DOHH2 (cell line): ENCODE results near the gene PTPRQ.

Source experiments
- H3F3A ChIP-seq: fragments of 200-600 bp; sonication (generic), shearing (Covaris generic); 2 replicates; pipeline ENCODE4 v1.6.0; 2016; ENCODE audit warnings: antibody characterized with exemption, mild to moderate bottlenecking; ENCODE audit not compliant: control insufficient read depth, insufficient read depth
- H3K27ac ChIP-seq: fragments of 200-600 bp; sonication (generic); 2 replicates; pipeline ENCODE4 v1.5.1; 2014; ENCODE audit warnings: low read depth, mild to moderate bottlenecking, low read length, moderate library complexity
- H3K27me3 ChIP-seq: fragments of 200-600 bp; sonication (generic); 2 replicates; pipeline ENCODE4 v1.6.1; 2014; ENCODE audit warnings: mild to moderate bottlenecking, low read length, mixed read lengths; ENCODE audit not compliant: control insufficient read depth
- H3K36me3 ChIP-seq: fragments of 200-600 bp; sonication (generic); 2 replicates; pipeline ENCODE4 v1.6.1; 2014; ENCODE audit warnings: mild to moderate bottlenecking, low read length, moderate library complexity, mixed read lengths; ENCODE audit not compliant: control insufficient read depth
- H3K4me1 ChIP-seq: fragments of 200-600 bp; sonication (generic); 2 replicates; pipeline ENCODE4 v1.6.1; 2014; ENCODE audit warnings: mild to moderate bottlenecking, low read length, mixed read lengths; ENCODE audit not compliant: control insufficient read depth
- H3K4me2 ChIP-seq: fragments of 200-600 bp; sonication (generic); 2 replicates; pipeline ENCODE4 v1.6.0; 2014; ENCODE audit warnings: mild to moderate bottlenecking, low read length, moderate library complexity
- H3K4me3 ChIP-seq: fragments of 200-600 bp; sonication (generic); 2 replicates; pipeline ENCODE4 v1.5.1; 2014; ENCODE audit warnings: mild to moderate bottlenecking, low read length, mixed read lengths
- H3K79me2 ChIP-seq: fragments of 200-600 bp; sonication (generic); 2 replicates; pipeline ENCODE4 v1.6.1; 2014; ENCODE audit warnings: mild to moderate bottlenecking, low read length, mixed read lengths; ENCODE audit not compliant: control insufficient read depth
- H3K9me2 ChIP-seq: fragments of 200-600 bp; sonication (generic); replicated peaks from 2 replicates; pipeline ENCODE4 v1.6.1; 2014; ENCODE audit warnings: mild to moderate bottlenecking, low read length, mixed read lengths; ENCODE audit not compliant: control insufficient read depth
- H3K9me3 ChIP-seq: fragments of 200-600 bp; sonication (generic); 2 replicates; pipeline ENCODE4 v1.6.1; 2014; ENCODE audit warnings: antibody characterized with exemption, low read length, mixed read lengths; ENCODE audit not compliant: control insufficient read depth, insufficient read depth
- H4K20me1 ChIP-seq: fragments of 200-600 bp; sonication (generic); 2 replicates; pipeline ENCODE4 v1.6.0; 2014; ENCODE audit warnings: low read depth, mild to moderate bottlenecking, antibody characterized with exemption, low read length, moderate library complexity; ENCODE audit not compliant: control insufficient read depth, insufficient read depth
- EZH2phosphoT487 ChIP-seq: fragments of 200-600 bp; sonication (generic); IDR thresholded peaks from 2 replicates; pipeline ENCODE4 v1.6.1; 2017; ENCODE audit warnings: borderline replicate concordance, mild to moderate bottlenecking, antibody characterized with exemption, low read length, moderate library complexity, mixed read lengths
- TF ChIP-seq, protein P1 (sequence below): fragments of 200-600 bp; sonication (generic); IDR thresholded peaks from one replicate; pipeline ENCODE4 v1.5.1; 2014; ENCODE audit warnings: antibody characterized with exemption, mild to moderate bottlenecking, low read depth, low read length; ENCODE audit not compliant: poor library complexity, severe bottlenecking

Gene PTPRQ

GRCh38 chr12:80498059-80498728, 54.2 kb downstream of the PTPRQ start:
- Histone ChIP-seq H3K9me3 (peaks cover 7% of the 10 kb centered on the region; the same call in 1 of the 2 replicates), H3K27me3 (no peaks in the 10 kb centered on the region), H3K36me3 (peaks cover 12% of the 10 kb centered on the region; the same call in 1 of the 2 replicates), H3K79me2 (no peaks in the 10 kb centered on the region), H4K20me1 (no peaks in the 10 kb centered on the region), H3K9me2 (no peaks in the 10 kb centered on the region), H3K4me1 (peaks cover 32% of the 10 kb centered on the region), H3F3A (peaks cover 5% of the 10 kb centered on the region; the same call in 1 of the 2 replicates), H3K4me3 (peak overlapping the region; percentile 12), H3K27ac (peak overlapping the region; percentile 70), H3K4me2 (peak overlapping the region; percentile 53)
- TF ChIP-seq, protein P1, sequence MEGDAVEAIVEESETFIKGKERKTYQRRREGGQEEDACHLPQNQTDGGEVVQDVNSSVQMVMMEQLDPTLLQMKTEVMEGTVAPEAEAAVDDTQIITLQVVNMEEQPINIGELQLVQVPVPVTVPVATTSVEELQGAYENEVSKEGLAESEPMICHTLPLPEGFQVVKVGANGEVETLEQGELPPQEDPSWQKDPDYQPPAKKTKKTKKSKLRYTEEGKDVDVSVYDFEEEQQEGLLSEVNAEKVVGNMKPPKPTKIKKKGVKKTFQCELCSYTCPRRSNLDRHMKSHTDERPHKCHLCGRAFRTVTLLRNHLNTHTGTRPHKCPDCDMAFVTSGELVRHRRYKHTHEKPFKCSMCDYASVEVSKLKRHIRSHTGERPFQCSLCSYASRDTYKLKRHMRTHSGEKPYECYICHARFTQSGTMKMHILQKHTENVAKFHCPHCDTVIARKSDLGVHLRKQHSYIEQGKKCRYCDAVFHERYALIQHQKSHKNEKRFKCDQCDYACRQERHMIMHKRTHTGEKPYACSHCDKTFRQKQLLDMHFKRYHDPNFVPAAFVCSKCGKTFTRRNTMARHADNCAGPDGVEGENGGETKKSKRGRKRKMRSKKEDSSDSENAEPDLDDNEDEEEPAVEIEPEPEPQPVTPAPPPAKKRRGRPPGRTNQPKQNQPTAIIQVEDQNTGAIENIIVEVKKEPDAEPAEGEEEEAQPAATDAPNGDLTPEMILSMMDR: no peak
- no peak for TF ChIP-seq EZH2phosphoT487

- Histone ChIP-seq H3K27me3 (no peaks in the 10 kb centered on the region), H4K20me1 (no peaks in the 10 kb centered on the region), H3K9me2 (no peaks in the 10 kb centered on the region), H3K9me3 (peaks cover 7% of the 10 kb centered on the region; the same call in 1 of the 2 replicates), H3F3A (no peaks in the 10 kb centered on the region), H3K27ac (no peak overlapping the region), H3K4me1 (peaks cover 17% of the 10 kb centered on the region), H3K79me2 (no peaks in the 10 kb centered on the region), H3K4me3 (no peak overlapping the region), H3K36me3 (0 out of 2 replicates have a peak, but pooled peaks cover under 1% of the 10 kb centered on the region), H3K4me2 (no peak overlapping the region)
- no peak for TF ChIP-seq EZH2phosphoT487
- TF ChIP-seq, protein P1: no peak
These were observed 60.5 kb downstream of the PTPRQ start for GRCh38 chr12:80504389-80505163.

DNA sequence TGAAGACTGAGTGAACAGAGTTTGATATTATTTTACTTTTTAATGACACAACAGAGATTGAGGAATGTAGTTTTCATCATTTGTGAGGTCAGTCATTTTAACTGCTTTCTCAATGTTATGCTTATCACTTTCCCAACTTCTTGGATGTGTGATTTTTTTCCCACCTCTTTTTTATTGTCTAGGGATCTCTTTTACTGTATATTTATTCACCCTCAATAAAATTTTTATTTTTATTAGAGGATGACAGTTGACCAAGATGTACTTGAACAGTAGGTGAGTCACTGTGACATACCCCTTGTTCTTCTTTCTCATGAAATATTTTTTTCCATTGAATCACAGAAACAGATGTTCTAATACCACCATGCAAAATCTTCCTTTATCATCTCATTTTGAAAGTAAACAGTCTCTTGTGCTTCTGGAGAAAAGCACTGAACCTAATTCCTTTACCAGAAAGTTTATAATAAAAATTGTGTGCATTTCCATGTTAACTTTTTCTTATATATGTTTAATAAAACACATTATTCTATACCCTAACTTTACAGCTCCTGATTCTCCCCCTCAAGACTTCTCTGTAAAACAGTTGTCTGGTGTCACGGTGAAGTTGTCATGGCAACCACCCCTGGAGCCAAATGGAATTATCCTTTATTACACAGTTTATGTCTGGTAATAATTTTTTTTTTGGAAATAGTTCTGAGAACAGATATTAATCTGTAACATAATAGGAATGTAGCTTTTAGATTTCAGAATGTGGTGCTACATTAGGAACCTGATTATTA, 65.9 kb downstream of the PTPRQ start:
- Histone ChIP-seq H3F3A (no peaks in the 10 kb centered on the region), H4K20me1 (no peaks in the 10 kb centered on the region), H3K4me3 (no peak overlapping the region), H3K36me3 (no peaks in the 10 kb centered on the region), H3K27ac (no peak overlapping the region), H3K4me2 (no peak overlapping the region), H3K9me3 (peaks cover 8% of the 10 kb centered on the region; the same call in 1 of the 2 replicates), H3K4me1 (peaks cover 1% of the 10 kb centered on the region), H3K27me3 (no peaks in the 10 kb centered on the region), H3K9me2 (no peaks in the 10 kb centered on the region), H3K79me2 (no peaks in the 10 kb centered on the region)
- TF ChIP-seq, protein P1: no peak
- no peak for TF ChIP-seq EZH2phosphoT487
